Amniotic stem cell (primary cell): ENCODE data around the gene NKX3-2.

ENCODE experiments used
- DNase-seq: peaks from one replicate; lab custom pipeline; 2025; lab: John Stamatoyannopoulos, UW

NKX3-2 gene

GRCh38 chr4:13498469-13498868 lies 45.8 kb downstream of the NKX3-2 start:
- DNase-seq: no peak

DNA sequence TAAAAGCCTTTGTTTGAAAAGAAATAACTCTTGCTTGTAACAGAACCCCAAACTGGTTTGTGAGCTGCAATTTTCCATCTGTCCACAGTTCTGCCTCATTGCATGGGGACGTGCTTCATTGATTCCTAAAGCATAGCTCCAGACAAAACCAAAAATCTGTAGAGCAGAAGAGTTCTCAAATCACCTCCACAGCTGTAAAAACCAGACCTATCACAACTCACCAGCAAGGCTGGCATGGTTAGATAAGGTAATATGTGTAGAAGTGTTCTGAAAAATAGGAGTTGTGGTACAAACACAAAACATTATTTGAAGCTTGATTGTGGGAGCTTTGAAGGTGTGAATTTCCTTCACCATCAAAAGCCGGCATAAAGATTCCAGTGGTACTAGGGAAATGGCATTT lies 47.7 kb downstream of the NKX3-2 start:
- no peak for DNase-seq

DNA sequence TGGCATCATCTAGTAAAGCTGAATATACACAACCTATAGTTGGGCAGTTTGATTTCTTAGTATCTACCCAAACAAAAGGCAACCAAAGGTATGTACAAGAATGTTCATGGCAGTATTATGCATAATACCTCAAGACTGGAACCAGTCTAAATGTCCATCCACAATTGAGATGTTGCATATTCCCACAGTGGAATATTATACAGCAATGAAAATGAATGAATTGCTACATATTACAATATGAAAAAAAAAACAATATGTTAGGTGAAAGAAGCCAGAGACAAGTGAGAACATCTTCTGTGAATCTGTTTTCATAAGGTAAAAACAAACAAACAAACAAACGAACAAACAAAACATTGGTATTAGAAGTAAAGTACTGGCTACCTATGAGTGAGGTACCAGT lies 48.6 kb downstream of the NKX3-2 start:
- DNase-seq: no peak

DNA sequence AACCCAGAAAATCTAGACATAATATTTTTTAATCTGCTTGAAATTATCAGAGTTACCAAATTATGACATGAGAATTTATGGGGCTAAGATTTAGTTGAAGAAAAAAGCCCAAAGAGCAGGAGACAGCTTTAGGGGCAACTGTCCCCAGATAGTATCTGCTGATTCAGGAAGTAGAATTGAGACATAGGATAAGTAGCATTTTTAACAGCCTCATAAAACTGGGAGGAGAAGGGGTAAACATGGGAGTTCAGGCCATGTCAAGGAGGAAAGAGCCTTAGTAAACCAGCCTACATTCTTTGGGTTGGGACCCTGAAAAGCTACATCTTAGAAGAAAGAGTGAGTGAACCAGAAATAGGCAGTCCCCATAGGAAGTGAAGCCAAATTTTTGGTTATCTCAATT lies 50.5 kb downstream of the NKX3-2 start:
- DNase-seq: no peak

DNA sequence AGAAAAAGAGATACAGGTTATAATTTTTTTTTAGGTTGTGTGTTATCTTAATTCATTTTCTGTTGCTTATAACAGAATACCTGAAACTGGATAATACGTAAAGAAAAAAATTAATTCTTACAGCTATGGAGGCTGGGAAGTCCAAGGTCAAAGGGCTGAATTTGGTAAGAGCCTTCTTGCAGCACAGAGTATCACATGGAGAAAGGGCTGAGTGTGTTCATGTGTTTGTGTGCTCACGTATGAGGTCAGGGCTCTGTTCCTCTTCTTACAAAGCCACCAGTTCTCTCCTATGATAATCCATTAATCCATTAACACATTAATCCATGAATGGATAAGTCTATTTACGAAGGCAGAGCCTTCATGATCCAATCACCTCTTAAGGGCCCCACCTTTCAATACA lies 51.6 kb downstream of the NKX3-2 start:
- DNase-seq: no peak
